Parathyroid adenoma (tissue), 2 donors: ENCODE measurements around the gene WWP2.
"Not testable (repeated sequence)": the region's sequence is repeated elsewhere in the genome, so short reads cannot be mapped to it uniquely, and the experiment has no call there.

Experiments
- H2AFZ ChIP-seq: fragments of 300-600 bp; sonication (generic); one replicate; pipeline ENCODE4 v1.7.0; 2017; ENCODE audit warnings: antibody characterized with exemption, mild to moderate bottlenecking
- H3K27ac ChIP-seq: fragments of 300-600 bp; sonication (generic); one replicate; pipeline ENCODE4 v1.7.0; 2017
- H3K27me3 ChIP-seq: fragments of 300-600 bp; sonication (generic); one replicate; pipeline ENCODE4 v1.7.0; 2017; ENCODE audit warnings: low read length; ENCODE audit not compliant: control insufficient read depth, insufficient read depth
- H3K36me3 ChIP-seq: fragments of 300-600 bp; sonication (generic); one replicate; pipeline ENCODE4 v1.7.0; 2017; ENCODE audit warnings: low read length; ENCODE audit not compliant: control insufficient read depth, insufficient read depth
- H3K4me1 ChIP-seq: fragments of 300-600 bp; sonication (generic); one replicate; pipeline ENCODE4 v1.7.0; 2017; ENCODE audit warnings: control low read depth
- H3K4me2 ChIP-seq: fragments of 300-600 bp; sonication (generic); one replicate; pipeline ENCODE4 v1.7.0; 2017; ENCODE audit warnings: low read length
- H3K4me3 ChIP-seq: fragments of 300-600 bp; sonication (generic); one replicate; pipeline ENCODE4 v1.7.0; 2017; ENCODE audit warnings: low read depth, low read length
- H3K79me2 ChIP-seq: fragments of 300-600 bp; sonication (generic); one replicate; pipeline ENCODE4 v1.7.0; 2017; ENCODE audit warnings: control low read depth
- H3K9ac ChIP-seq: fragments of 300-600 bp; sonication (generic); one replicate; pipeline ENCODE4 v1.7.0; 2017; ENCODE audit warnings: mild to moderate bottlenecking
- H3K9me3 ChIP-seq: fragments of 300-600 bp; sonication (generic); one replicate; pipeline ENCODE4 v1.7.0; 2017; ENCODE audit warnings: low read length; ENCODE audit not compliant: control insufficient read depth
- CTCF ChIP-seq: fragments of 300-600 bp; sonication (generic); IDR thresholded peaks from one replicate; pipeline ENCODE4 v1.7.0; 2017; ENCODE audit warnings: antibody characterized with exemption, mild to moderate bottlenecking
- donor health status: primary hyperparathyroidism.

The WWP2 gene

GRCh38 chr16:69798466-69798865, 36.3 kb downstream of the WWP2 start:
- Histone ChIP-seq H2AFZ (no peak overlapping the region), H3K4me3 (no peak overlapping the region), H3K27me3 (no peaks in the 10 kb centered on the region), H3K9me3 (no peaks in the 10 kb centered on the region), H3K36me3 (no peaks in the 10 kb centered on the region), H3K4me1 (no peaks in the 10 kb centered on the region), H3K79me2 (no peaks in the 10 kb centered on the region), H3K27ac (no peak overlapping the region), H3K4me2 (no peak overlapping the region), H3K9ac (no peak overlapping the region)
- TF ChIP-seq CTCF, result no peak

- Histone ChIP-seq H3K27ac (no peak overlapping the region), H2AFZ (no peak overlapping the region), H3K4me1 (no peaks in the 10 kb centered on the region), H3K9me3 (no peaks in the 10 kb centered on the region), H3K79me2 (no peaks in the 10 kb centered on the region), H3K27me3 (no peaks in the 10 kb centered on the region), H3K9ac (no peak overlapping the region), H3K4me2 (no peak overlapping the region), H3K4me3 (no peak overlapping the region), H3K36me3 (no peaks in the 10 kb centered on the region)
- no peak for TF ChIP-seq CTCF
These were observed 37.5 kb downstream of the WWP2 start for GRCh38 chr16:69799611-69800031.

- no peak overlapping the region for H3K27ac ChIP-seq
These were observed 42.2 kb downstream of the WWP2 start for GRCh38 chr16:69804297-69804696.

GRCh38 chr16:69806776-69807175, 44.6 kb downstream of the WWP2 start:
- not testable (repeated sequence) for H3K9me3 ChIP-seq, H3K4me2 ChIP-seq, H3K9ac ChIP-seq, H3K27me3 ChIP-seq, H3K36me3 ChIP-seq, H3K4me1 ChIP-seq, H3K4me3 ChIP-seq, H2AFZ ChIP-seq, H3K27ac ChIP-seq, H3K79me2 ChIP-seq

More at GRCh38 chr16:69804297-69804696, 42.2 kb downstream of the WWP2 start:
- H3K9ac ChIP-seq, result no peak overlapping the region
- no peak for TF ChIP-seq CTCF
- no peak overlapping the region for H2AFZ ChIP-seq
- H3K4me3 ChIP-seq, result no peak overlapping the region
- H3K4me1 ChIP-seq, result no peaks in the 10 kb centered on the region
- H3K79me2 ChIP-seq, result peaks cover under 1% of the 10 kb centered on the region
- H3K9me3 ChIP-seq, result no peaks in the 10 kb centered on the region
- no peaks in the 10 kb centered on the region for H3K36me3 ChIP-seq
- H3K4me2 ChIP-seq, result no peak overlapping the region
- no peaks in the 10 kb centered on the region for H3K27me3 ChIP-seq

GRCh38 chr16:69812688-69813014, 50.5 kb downstream of the WWP2 start:
- H3K9me3 ChIP-seq, result no peaks in the 10 kb centered on the region
- H2AFZ ChIP-seq, result no peak overlapping the region
- peaks cover 10% of the 10 kb centered on the region for H3K79me2 ChIP-seq
- no peak overlapping the region for H3K4me2 ChIP-seq
- H3K4me1 ChIP-seq, result no peaks in the 10 kb centered on the region
- H3K4me3 ChIP-seq, result no peak overlapping the region
- H3K36me3 ChIP-seq, result no peaks in the 10 kb centered on the region
- no peak for TF ChIP-seq CTCF
- no peak overlapping the region for H3K9ac ChIP-seq
- H3K27me3 ChIP-seq, result no peaks in the 10 kb centered on the region
- H3K27ac ChIP-seq, result no peak overlapping the region
